NCI-H2171 (cell line): ENCODE results near the gene MATN3.

ENCODE experiments used
- DNase-seq: peaks from one replicate; lab custom pipeline; 2025; lab: John Stamatoyannopoulos, UW

Gene MATN3

GRCh38 chr2:20035955-20036666, 23.6 kb upstream of the MATN3 start:
- no peak for DNase-seq

- DNase-seq = no peak
Measured at GRCh38 chr2:20034821-20035220, 22.4 kb upstream of the MATN3 start.

GRCh38 chr2:20034218-20034617, 21.8 kb upstream of the MATN3 start:
- no peak for DNase-seq

- no peak for DNase-seq
Measured at GRCh38 chr2:20033322-20033721, 20.9 kb upstream of the MATN3 start.

- no peak for DNase-seq
Measured at GRCh38 chr2:20030224-20030623, 17.8 kb upstream of the MATN3 start.

GRCh38 chr2:20027705-20028434, 15.4 kb upstream of the MATN3 start:
- DNase-seq = no peak

GRCh38 chr2:20027260-20027677, 14.8 kb upstream of the MATN3 start:
- DNase-seq = no peak

- no peak for DNase-seq
Measured at GRCh38 chr2:20025065-20025786, 12.8 kb upstream of the MATN3 start.

GRCh38 chr2:20023688-20024087, 11.2 kb upstream of the MATN3 start:
- no peak for DNase-seq

- no peak for DNase-seq
Measured at GRCh38 chr2:20021405-20022009, 9.0 kb upstream of the MATN3 start.

- DNase-seq = no peak
Measured at GRCh38 chr2:20019747-20020146, 7.3 kb upstream of the MATN3 start.

- no peak for DNase-seq
Measured at GRCh38 chr2:20018601-20019152, 6.2 kb upstream of the MATN3 start.

- DNase-seq = no peak
Measured at GRCh38 chr2:20016346-20016745, 3.9 kb upstream of the MATN3 start.

- peak; percentile 12 for DNase-seq
Measured at GRCh38 chr2:20015482-20016083, 3.1 kb upstream of the MATN3 start.

- DNase-seq = no peak
Measured at GRCh38 chr2:20013126-20013849, 820 bp upstream of the MATN3 start.

- DNase-seq = no peak
Measured at GRCh38 chr2:20012032-20012281, 511 bp downstream of the MATN3 start.

GRCh38 chr2:20011276-20012031, 1.0 kb downstream of the MATN3 start:
- DNase-seq = no peak

GRCh38 chr2:20008703-20009102, 3.8 kb downstream of the MATN3 start:
- DNase-seq = no peak

- no peak for DNase-seq
Measured at GRCh38 chr2:20005891-20006470, 6.5 kb downstream of the MATN3 start.

- no peak for DNase-seq
Measured at GRCh38 chr2:20005067-20005627, 7.3 kb downstream of the MATN3 start.
